CD4-positive, alpha-beta memory T cell (primary cell): ENCODE data around the gene AREL1. TPM values are rescaled to one million over a fixed set of nuclear protein-coding genes. Genes with fewer than 3 reads are reported as not detected.

ENCODE experiments used
- CTCF ChIA-PET: fragments of 350-600 bp; sonication (Branson Sonifier 250); formaldehyde crosslinking; loops from one replicate; lab custom pipeline; 2021; ENCODE audit warnings: inconsistent platforms; ENCODE audit not compliant: partially characterized antibody; lab: Charles Lee
- POLR2A ChIA-PET: fragments of 350-600 bp; sonication (Branson Sonifier 250); formaldehyde crosslinking; loops from one replicate; lab custom pipeline; 2021; ENCODE audit not compliant: partially characterized antibody; lab: Charles Lee
- DNase-seq, 5 donors: peaks; one replicate each; pipeline versions ENCODE4 v3.0.0 to v3.0.0-alpha.2; 2020 to 2022; ENCODE audit warnings: mixed read lengths in 1 of 5
- H3K27ac ChIP-seq: one replicate; pipeline ENCODE4 v1.7.0; 2013; ENCODE audit warnings: low read depth, low read length
- H3K27me3 ChIP-seq: 2 replicates; pipeline ENCODE4 v1.7.0; 2013; ENCODE audit warnings: mild to moderate bottlenecking, low read length, moderate library complexity; ENCODE audit not compliant: insufficient read depth
- H3K36me3 ChIP-seq: 2 replicates; pipeline ENCODE4 v1.7.0; 2013; ENCODE audit warnings: mild to moderate bottlenecking, low read length, moderate library complexity; ENCODE audit not compliant: insufficient read depth
- H3K4me1 ChIP-seq: 2 replicates; pipeline ENCODE4 v1.7.0; 2013; ENCODE audit warnings: mild to moderate bottlenecking, low read length, moderate library complexity; ENCODE audit not compliant: insufficient read depth
- H3K4me3 ChIP-seq, 2 donors: one replicate each; pipeline ENCODE4 v1.7.0; 2013; ENCODE audit warnings: low read length in 2 of 2, mild to moderate bottlenecking in 1 of 2
- H3K9me3 ChIP-seq, 2 donors: one replicate each; pipeline ENCODE4 v1.7.0; 2013; ENCODE audit warnings: low read length in 2 of 2, control low read depth in 1 of 2; ENCODE audit not compliant: control insufficient read depth in 1 of 2
- H3K27ac Mint-ChIP-seq, 7 donors: one replicate each; pipeline ENCODE4 v1.8.0; 2020 to 2021; ENCODE audit warnings: mixed read lengths in 7 of 7, mild to moderate bottlenecking in 6 of 7, inconsistent platforms in 3 of 7, moderate library complexity in 3 of 7
- H3K27me3 Mint-ChIP-seq, 2 donors: one replicate each; pipeline ENCODE4 v1.8.0; 2020 to 2021; ENCODE audit warnings: mixed read lengths in 2 of 2
- H3K36me3 Mint-ChIP-seq, 2 donors: one replicate each; pipeline ENCODE4 v1.8.0; 2020 to 2021; ENCODE audit warnings: mixed read lengths in 2 of 2, inconsistent platforms in 1 of 2, mild to moderate bottlenecking in 1 of 2
- H3K4me1 Mint-ChIP-seq, 4 donors: one replicate each; pipeline ENCODE4 v1.8.0; 2020 to 2021; ENCODE audit warnings: mixed read lengths in 4 of 4, mild to moderate bottlenecking in 1 of 4
- H3K4me3 Mint-ChIP-seq, 8 donors: one replicate each; pipeline ENCODE4 v1.8.0; 2020 to 2021; ENCODE audit warnings: mixed read lengths in 8 of 8, mild to moderate bottlenecking in 7 of 8, moderate library complexity in 6 of 8, inconsistent platforms in 3 of 8
- H3K9me3 Mint-ChIP-seq, 8 donors: one replicate each; pipeline ENCODE4 v1.8.0; 2020 to 2021; ENCODE audit warnings: mixed read lengths in 8 of 8, mild to moderate bottlenecking in 5 of 8, inconsistent platforms in 3 of 8, moderate library complexity in 1 of 8
- intact Hi-C: fragments of 100-400 bp; cut with micrococcal nuclease; formaldehyde crosslinking; loops from one replicate; pipeline ENCODE4 v1.15.1; 2023
- polyA plus RNA-seq, 2 donors: library from polyadenylated mRNA; unstranded; fragments of 300-500 nt; fragmentation: Illumina TruSeq; gene quantifications; one replicate each; pipeline ENCODE4 v1.2.3, GENCODE V29; 2021
- total RNA-seq, 2 experiments: library from RNA; stranded (reverse); gene quantifications; one replicate each; pipeline ENCODE4 v1.2.3, GENCODE V29; 2021

AREL1 gene
- total and polyA plus RNA-seq, 4 experiments from 2014 or later, result 16.2 to 46.1 (median 34.3) TPM

DNA sequence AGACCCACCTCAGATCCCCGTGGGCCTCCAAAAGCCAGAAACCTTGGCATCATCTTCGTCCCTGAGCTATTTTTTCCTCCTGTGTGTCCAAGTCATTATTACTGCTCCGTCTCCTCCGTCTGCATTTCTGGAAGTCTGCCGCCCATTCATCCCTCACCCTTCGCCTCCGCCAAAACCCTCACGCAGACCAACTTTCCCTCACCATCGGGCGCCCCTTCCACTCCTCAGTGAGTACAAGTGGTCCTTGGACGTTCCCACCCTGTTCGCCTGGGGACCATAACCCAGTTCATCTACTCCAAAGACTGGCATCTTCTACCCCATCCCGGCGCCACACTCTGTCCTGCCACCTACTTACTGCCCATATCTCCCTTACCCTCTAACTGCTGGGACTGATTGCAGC, 97.1 kb downstream of the AREL1 start:
- Histone ChIP-seq H3K36me3 (no peaks in the 10 kb centered on the region), H3K27ac (no peak overlapping the region), H3K4me1 (peaks cover 58% of the 10 kb centered on the region), H3K9me3 (no peaks in the 10 kb centered on the region), H3K27me3 (no peaks in the 10 kb centered on the region), H3K4me3 (no peak overlapping the region)
- Mint-ChIP-seq H3K27me3 (peaks cover 4 to 5% of the 10 kb centered on the region in 2 donors), H3K4me1 (peaks cover 41 to 65% (median 54%) of the 10 kb centered on the region in 4 donors), H3K9me3 (no peaks in the 10 kb centered on the region), H3K27ac (peak overlapping the region in 3 of 7 donors; percentile 10 to 62 (median 47)), H3K4me3 (no peak overlapping the region), H3K36me3 (no peaks in the 10 kb centered on the region)
- CTCF ChIA-PET, result interaction anchor here (1.0 to 1.5 kb wide), 4 partner anchors 18 to 147 kb away, joined by 3 read pairs; partner anchors contain the start of gene YLPM1
- POLR2A ChIA-PET, result no interaction called here
- DNase-seq, result no peak
- intact Hi-C loops, result loop anchor here (10.0 kb wide), 1 partner anchor 1049 kb away; the partner anchor contains the start of genes ERG28 and TTLL5

DNA sequence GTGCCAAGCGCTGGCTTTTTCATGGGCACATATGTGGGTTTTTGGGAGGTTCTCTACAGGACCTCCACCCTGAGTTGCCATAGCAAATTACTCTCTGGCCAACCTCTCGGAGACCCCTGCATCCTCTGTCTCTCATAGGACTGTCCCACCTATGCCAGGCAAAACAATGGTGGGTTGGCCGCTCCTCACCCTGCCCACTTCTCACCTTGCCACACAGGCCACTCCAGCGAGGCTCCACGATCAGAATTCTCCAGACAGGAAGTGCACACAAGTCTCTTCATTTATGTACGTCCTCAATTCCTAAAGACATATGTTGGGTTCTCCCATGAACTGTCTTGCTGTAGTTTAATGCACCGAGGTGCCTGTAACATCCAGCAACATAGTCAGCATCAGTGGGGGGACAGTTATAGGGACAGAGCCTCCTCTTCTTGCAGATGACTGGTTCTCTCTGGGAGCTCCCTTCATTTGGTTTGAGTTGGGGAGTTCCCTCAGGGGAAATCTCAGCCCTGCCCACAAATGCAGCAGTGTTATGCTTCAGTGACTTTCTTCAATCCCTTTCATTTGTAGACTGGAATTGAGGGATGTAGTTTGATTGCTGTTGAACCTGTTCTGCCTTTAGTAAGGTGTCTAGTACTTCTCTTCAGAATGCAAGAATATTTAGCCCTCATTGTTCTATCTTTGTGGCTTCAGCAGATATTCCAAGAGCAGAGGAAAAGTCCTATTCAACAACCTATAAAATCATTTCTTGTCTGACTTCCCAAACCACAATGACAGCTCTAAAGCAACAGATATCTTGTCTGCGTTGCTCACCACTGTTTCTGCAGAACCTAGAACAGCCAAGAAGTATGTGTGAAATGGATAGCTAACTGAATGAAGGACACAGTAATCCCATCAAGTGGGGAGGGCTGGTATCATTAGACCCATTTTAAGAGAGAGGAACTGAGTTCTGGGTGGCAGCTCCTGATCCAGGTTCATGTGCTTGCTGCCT, 98.1 kb downstream of the AREL1 start:
- ChIA-PET CTCF (interaction anchor here (1.0 to 1.5 kb wide), 2 partner anchors 24 to 33 kb away, joined by 3 read pairs; no protein-coding TSS in a partner anchor), POLR2A (no interaction called here)
- peaks cover 4 to 5% of the 10 kb centered on the region in 2 donors for H3K27me3 Mint-ChIP-seq
- peak overlapping the region in 5 of 8 donors; percentile 11 to 52 (median 23) for H3K4me3 Mint-ChIP-seq
- no peaks in the 10 kb centered on the region for H3K9me3 Mint-ChIP-seq
- H3K4me1 Mint-ChIP-seq, result peaks cover 35 to 58% (median 49%) of the 10 kb centered on the region in 4 donors
- no peak for DNase-seq
- Histone ChIP-seq H3K4me1 (peaks cover 48% of the 10 kb centered on the region), H3K36me3 (no peaks in the 10 kb centered on the region), H3K4me3 (no peak overlapping the region), H3K27me3 (no peaks in the 10 kb centered on the region), H3K27ac (no peak overlapping the region), H3K9me3 (no peaks in the 10 kb centered on the region)
- H3K36me3 Mint-ChIP-seq, result no peaks in the 10 kb centered on the region
- intact Hi-C loops, result loop anchor here (10.0 kb wide), 1 partner anchor 1050 kb away; the partner anchor contains the start of genes ERG28 and TTLL5
- peak overlapping the region in 4 of 7 donors; percentile 8 to 65 (median 41) for H3K27ac Mint-ChIP-seq

DNA sequence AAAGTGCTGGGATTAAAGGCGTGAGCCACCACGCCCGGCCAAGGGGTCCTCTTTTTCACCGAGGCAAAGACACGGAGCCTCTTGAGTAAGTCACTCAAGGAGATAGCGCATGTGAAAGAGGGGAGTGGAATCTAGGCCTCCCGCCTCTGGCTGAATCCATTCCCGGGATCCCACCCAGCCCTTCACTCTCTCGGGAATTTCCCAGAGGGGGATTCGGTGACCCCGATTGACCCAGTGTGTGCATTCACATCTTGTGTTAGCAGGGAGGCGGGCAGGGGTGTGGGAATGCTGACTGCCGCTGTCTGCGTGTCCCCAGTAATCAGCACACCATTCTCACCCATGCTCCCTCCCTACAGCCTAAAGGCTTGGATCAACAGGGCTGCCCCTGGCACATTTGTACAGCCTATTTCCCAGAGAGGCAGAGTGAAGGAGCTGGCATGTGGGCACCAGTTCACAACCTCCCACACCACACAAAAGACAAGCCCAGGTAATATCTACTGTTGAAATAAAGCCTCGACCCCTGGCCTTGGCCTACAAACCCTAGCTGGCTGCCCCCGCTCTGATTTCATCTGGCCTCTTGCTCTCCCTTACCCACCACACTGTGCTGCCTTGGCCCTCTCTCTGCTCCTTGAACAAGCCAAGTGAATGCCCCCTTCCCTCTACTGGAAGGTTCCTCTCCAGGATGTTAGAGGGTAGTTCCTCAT, 99.5 kb downstream of the AREL1 start:
- Histone ChIP-seq H3K4me1 (peaks cover 40% of the 10 kb centered on the region), H3K27me3 (no peaks in the 10 kb centered on the region), H3K27ac (no peak overlapping the region), H3K36me3 (no peaks in the 10 kb centered on the region), H3K9me3 (no peaks in the 10 kb centered on the region), H3K4me3 (no peak overlapping the region)
- peaks cover 4 to 5% of the 10 kb centered on the region in 2 donors for H3K27me3 Mint-ChIP-seq
- POLR2A ChIA-PET, result interaction anchor here (2.0 kb wide), 1 partner anchor 150 kb away, joined by 4 read pairs; the partner anchor contains the start of gene YLPM1
- H3K27ac Mint-ChIP-seq, result peak overlapping the region in 3 of 7 donors; percentile 23 to 81 (median 54)
- H3K4me3 Mint-ChIP-seq, result peak overlapping the region; percentile 43 to 73 (median 61)
- no peak for DNase-seq
- H3K36me3 Mint-ChIP-seq, result no peaks in the 10 kb centered on the region
- CTCF ChIA-PET, result interaction anchor here (0.6 to 6.4 kb wide), 15 partner anchors 8 to 269 kb away, joined by 3 to 57 read pairs (median 4); partner anchors contain the start of genes ISCA2, NPC2 and YLPM1
- peaks cover 32 to 56% (median 47%) of the 10 kb centered on the region in 4 donors for H3K4me1 Mint-ChIP-seq
- H3K9me3 Mint-ChIP-seq, result no peaks in the 10 kb centered on the region
- intact Hi-C loops, result loop anchor here (10.0 kb wide), 1 partner anchor 1051 kb away; the partner anchor contains the start of genes ERG28 and TTLL5

DNA sequence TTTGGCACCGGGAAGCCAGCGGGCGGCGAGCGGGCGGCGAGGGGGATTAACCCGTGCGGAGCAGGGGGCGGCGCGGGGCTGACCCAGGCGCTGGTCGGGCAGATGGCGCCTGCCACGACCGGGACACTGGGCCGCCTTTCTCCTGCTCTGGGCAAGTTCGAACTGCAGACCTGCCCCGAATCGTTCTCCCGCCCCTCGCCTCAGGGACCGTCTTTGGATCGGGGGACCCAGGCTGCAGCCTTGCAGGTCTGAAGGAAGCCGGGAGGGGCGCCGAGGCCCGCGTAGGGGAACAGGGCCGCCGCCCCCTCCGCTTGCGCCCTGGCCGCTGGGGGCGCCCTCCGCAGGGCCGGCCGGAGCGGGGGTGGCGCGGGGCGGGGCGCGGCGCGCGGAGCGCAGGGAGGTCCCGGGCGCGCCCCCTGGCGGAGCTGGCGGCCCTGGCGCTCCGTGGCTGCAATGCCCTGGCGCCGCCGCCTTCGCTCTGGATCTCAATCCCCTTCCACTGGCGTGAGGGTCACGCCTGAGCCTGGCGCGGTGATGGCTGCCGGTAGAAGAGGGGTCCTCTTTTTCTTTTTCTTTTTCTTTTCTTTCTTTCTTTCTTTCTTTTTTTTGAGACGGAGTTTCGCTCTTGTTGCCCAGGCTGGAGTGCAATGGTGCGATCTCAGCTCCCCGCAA, 100.4 kb downstream of the AREL1 start:
- Mint-ChIP-seq H3K9me3 (no peaks in the 10 kb centered on the region), H3K27ac (peak overlapping the region in 1 of 7 donors; percentile 42), H3K27me3 (peaks cover 4 to 5% of the 10 kb centered on the region in 2 donors), H3K36me3 (no peaks in the 10 kb centered on the region), H3K4me1 (peaks cover 24 to 47% (median 38%) of the 10 kb centered on the region in 4 donors), H3K4me3 (peak overlapping the region; percentile 67 to 81 (median 78))
- ChIA-PET CTCF (interaction anchor here (0.7 to 6.4 kb wide), 24 partner anchors 8 to 270 kb away, joined by 3 to 57 read pairs (median 4); partner anchors contain the start of genes ISCA2, NPC2 and YLPM1), POLR2A (interaction anchor here (2.0 kb wide), 1 partner anchor 151 kb away, joined by 4 read pairs; the partner anchor contains the start of gene YLPM1)
- intact Hi-C loops, result loop anchor here (1.0 to 10.0 kb wide), 2 partner anchors 250 to 1052 kb away; partner anchors contain the start of genes ERG28 and TTLL5
- Histone ChIP-seq H3K4me1 (peaks cover 31% of the 10 kb centered on the region), H3K4me3 (peak overlapping the region; percentile 17 to 72), H3K36me3 (no peaks in the 10 kb centered on the region), H3K27ac (no peak overlapping the region), H3K9me3 (no peaks in the 10 kb centered on the region), H3K27me3 (no peaks in the 10 kb centered on the region)
- peak; percentile 72 to 89 (median 85) for DNase-seq

DNA sequence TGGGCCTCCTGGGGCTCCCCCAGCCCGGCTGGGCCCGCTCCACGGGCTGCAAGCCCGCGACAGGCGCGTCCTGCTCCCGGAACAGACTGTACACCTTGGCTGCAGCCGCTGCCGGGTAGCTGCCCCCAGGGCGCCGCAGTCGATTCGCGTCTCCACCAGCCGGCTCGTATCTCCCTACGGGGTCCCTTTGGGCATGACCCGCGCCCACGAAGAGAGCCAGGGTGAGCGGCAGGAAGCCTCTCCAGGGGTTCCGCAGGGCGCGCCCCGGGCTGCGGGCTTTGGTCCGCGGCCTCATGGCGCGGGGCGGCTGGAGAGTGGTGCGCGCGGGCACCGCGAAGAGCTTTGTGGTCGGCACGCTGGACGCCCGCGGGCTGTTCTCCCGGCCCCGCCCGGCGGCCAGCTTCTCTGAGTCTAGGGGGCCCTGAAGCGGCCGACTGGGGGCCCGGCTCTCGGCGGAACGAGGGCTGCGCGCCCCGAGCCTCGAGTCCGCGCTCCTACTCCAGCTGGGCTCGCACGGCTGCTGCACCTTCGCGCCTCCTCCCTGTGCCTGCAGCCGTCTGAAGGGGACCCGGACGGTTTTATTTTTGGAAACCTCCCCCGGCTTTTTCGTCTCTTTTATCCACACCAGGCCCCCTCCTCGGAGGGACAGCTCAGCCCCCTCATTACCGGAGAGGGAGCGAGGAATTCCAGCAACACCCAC, 101.1 kb downstream of the AREL1 start, which contains the start of gene LTBP2:
Gene LTBP2, minus strand, starts transcription at position 588 of the 700 bp plus-strand sequence. Its CDS starts 293 bp downstream, at position 295.
- intact Hi-C loops, result loop anchor here (1.0 to 10.0 kb wide), 2 partner anchors 249 to 1053 kb away; partner anchors contain the start of genes ERG28 and TTLL5
- H3K4me1 Mint-ChIP-seq, result peaks cover 21 to 44% (median 35%) of the 10 kb centered on the region in 4 donors
- peak in 4 of 5 donors; percentile 19 to 25 (median 23) for DNase-seq
- CTCF ChIA-PET, result interaction anchor here (0.7 to 6.4 kb wide), 21 partner anchors 9 to 271 kb away, joined by 3 to 57 read pairs (median 5); partner anchors contain the start of genes ISCA2, NPC2 and YLPM1
- peak within 1 kb of the TSS in 2 of 7 donors; percentile 22 to 42 for H3K27ac Mint-ChIP-seq
- no peak within 1 kb of the TSS for H3K27ac ChIP-seq
- no peaks in the 10 kb centered on the region for H3K9me3 ChIP-seq
- H3K36me3 Mint-ChIP-seq, result no peaks in the 10 kb centered on the region
- peaks cover 4 to 5% of the 10 kb centered on the region in 2 donors for H3K27me3 Mint-ChIP-seq
- peaks cover 24% of the 10 kb centered on the region for H3K4me1 ChIP-seq
- no peaks in the 10 kb centered on the region for H3K27me3 ChIP-seq
- no peaks in the 10 kb centered on the region for H3K9me3 Mint-ChIP-seq
- peak within 1 kb of the TSS; percentile 17 to 72 for H3K4me3 ChIP-seq
- POLR2A ChIA-PET, result interaction anchor here (2.0 kb wide), 1 partner anchor 151 kb away, joined by 4 read pairs; the partner anchor contains the start of gene YLPM1
- H3K36me3 ChIP-seq, result no peaks in the 10 kb centered on the region
- H3K4me3 Mint-ChIP-seq, result peak within 1 kb of the TSS; percentile 67 to 81 (median 78)
